CD4-positive, alpha-beta T cell treated with Interleukin-15 for 4 hours (primary cell): ENCODE results near the gene FNDC3B.

ENCODE experiments used
- DNase-seq: peaks from one replicate; pipeline ENCODE4 v3.0.0-alpha.2; 2020; ENCODE audit warnings: low spot score

FNDC3B gene

GRCh38 chr3:172170841-172171240 lies 131.5 kb downstream of the FNDC3B start:
- DNase-seq: no peak

GRCh38 chr3:172171396-172172075 lies 132.2 kb downstream of the FNDC3B start:
- no peak for DNase-seq

- no peak for DNase-seq
Observed at GRCh38 chr3:172173316-172174254, 134.2 kb downstream of the FNDC3B start.

GRCh38 chr3:172174513-172175253 lies 135.3 kb downstream of the FNDC3B start:
- no peak for DNase-seq

- DNase-seq: no peak
Observed at GRCh38 chr3:172175254-172175599, 135.8 kb downstream of the FNDC3B start.

- no peak for DNase-seq
Observed at GRCh38 chr3:172176061-172176770, 136.8 kb downstream of the FNDC3B start.

GRCh38 chr3:172177046-172177445 lies 137.7 kb downstream of the FNDC3B start:
- DNase-seq: no peak

GRCh38 chr3:172177803-172178316 lies 138.5 kb downstream of the FNDC3B start:
- no peak for DNase-seq

GRCh38 chr3:172179680-172180399 lies 140.5 kb downstream of the FNDC3B start:
- DNase-seq: no peak

GRCh38 chr3:172180473-172180872 lies 141.1 kb downstream of the FNDC3B start:
- DNase-seq: no peak

GRCh38 chr3:172181932-172182586 lies 142.7 kb downstream of the FNDC3B start:
- DNase-seq: no peak

- no peak for DNase-seq
Observed at GRCh38 chr3:172182797-172183196, 143.4 kb downstream of the FNDC3B start.

GRCh38 chr3:172184106-172184822 lies 144.9 kb downstream of the FNDC3B start:
- no peak for DNase-seq

- no peak for DNase-seq
Observed at GRCh38 chr3:172185907-172186306, 146.5 kb downstream of the FNDC3B start.

- DNase-seq: no peak
Observed at GRCh38 chr3:172186607-172187006, 147.2 kb downstream of the FNDC3B start.

- no peak for DNase-seq
Observed at GRCh38 chr3:172187511-172187910, 148.1 kb downstream of the FNDC3B start.

GRCh38 chr3:172188511-172188910 lies 149.1 kb downstream of the FNDC3B start:
- no peak for DNase-seq

- no peak for DNase-seq
Observed at GRCh38 chr3:172189213-172189612, 149.8 kb downstream of the FNDC3B start.

- DNase-seq: no peak
Observed at GRCh38 chr3:172189987-172190603, 150.7 kb downstream of the FNDC3B start.
